SU-DHL-6 (cell line): ENCODE results near the gene TMEM120B.

Experiments
- H2AFZ ChIP-seq: fragments of 200-600 bp; sonication (generic); 2 replicates; pipeline ENCODE4 v1.6.1; 2014; ENCODE audit warnings: low read depth, mild to moderate bottlenecking, moderate library complexity, mixed read lengths, antibody characterized with exemption, low read length; ENCODE audit not compliant: severe bottlenecking
- H3F3A ChIP-seq: fragments of 200-600 bp; shearing (Covaris generic); 2 replicates; pipeline ENCODE4 v1.6.0; 2016; ENCODE audit warnings: antibody characterized with exemption, mild to moderate bottlenecking; ENCODE audit not compliant: insufficient read depth
- H3K27ac ChIP-seq: fragments of 200-600 bp; sonication (generic); 2 replicates; pipeline ENCODE4 v1.5.1; 2016; ENCODE audit warnings: low read depth, mild to moderate bottlenecking, low read length, moderate library complexity, mixed read lengths
- H3K27me3 ChIP-seq: fragments of 200-600 bp; sonication (generic), shearing (Covaris generic); 2 replicates; pipeline ENCODE4 v1.6.0; 2014; ENCODE audit warnings: mild to moderate bottlenecking, low read length
- H3K36me3 ChIP-seq: fragments of 200-600 bp; sonication (generic); 2 replicates; pipeline ENCODE4 v1.6.1; 2014; ENCODE audit warnings: mild to moderate bottlenecking, low read length, mixed read lengths
- H3K4me2 ChIP-seq: fragments of 300-600, 200-600 bp; shearing (Covaris generic), sonication (generic); 2 replicates; pipeline ENCODE4 v1.6.0; 2014; ENCODE audit warnings: low read length, low read depth, mild to moderate bottlenecking; ENCODE audit not compliant: poor library complexity, severe bottlenecking
- H3K4me3 ChIP-seq: fragments of 200-600 bp; sonication (generic); 2 replicates; pipeline ENCODE4 v1.5.1; 2014; ENCODE audit warnings: antibody characterized with exemption, low read length, mild to moderate bottlenecking, mixed read lengths; ENCODE audit not compliant: insufficient read depth, poor library complexity, severe bottlenecking
- H3K79me2 ChIP-seq: fragments of 200-600 bp; sonication (generic); 2 replicates; pipeline ENCODE4 v1.6.1; 2014; ENCODE audit warnings: mild to moderate bottlenecking, low read length, moderate library complexity; ENCODE audit not compliant: insufficient read depth
- H3K9ac ChIP-seq: fragments of 200-600 bp; sonication (generic); 2 replicates; pipeline ENCODE4 v1.7.0; 2014; ENCODE audit warnings: mild to moderate bottlenecking, low read length
- H3K9me2 ChIP-seq: fragments of 200-600 bp; sonication (generic); replicated peaks from 2 replicates; pipeline ENCODE4 v1.6.1; 2014; ENCODE audit warnings: low read length; ENCODE audit not compliant: insufficient read depth
- H3K9me3 ChIP-seq: fragments of 200-600 bp; sonication (generic); 2 replicates; pipeline ENCODE4 v1.6.1; 2014; ENCODE audit warnings: low read length, mixed read lengths; ENCODE audit not compliant: insufficient read depth
- H4K20me1 ChIP-seq: fragments of 200-600 bp; sonication (generic); 2 replicates; pipeline ENCODE4 v1.6.1; 2014; ENCODE audit warnings: low read depth, mild to moderate bottlenecking, antibody characterized with exemption, low read length, moderate library complexity, mixed read lengths
- CTCF ChIP-seq: fragments of 200-600 bp; sonication (generic); IDR thresholded peaks from one replicate; pipeline ENCODE4 v1.5.1; 2017; ENCODE audit warnings: antibody characterized with exemption, mild to moderate bottlenecking, low read length, moderate library complexity; ENCODE audit not compliant: insufficient read depth, poor library complexity, severe bottlenecking
- EZH2phosphoT487 ChIP-seq: fragments of 200-600 bp; sonication (generic), shearing (Covaris generic); conservative IDR thresholded peaks from 2 replicates; pipeline ENCODE4 v1.6.1; 2018; ENCODE audit warnings: mild to moderate bottlenecking, antibody characterized with exemption, low read length, moderate library complexity, mixed read lengths

Gene TMEM120B

GRCh38 chr12:121816925-121817647, 104.5 kb downstream of the TMEM120B start:
- H3K4me3 ChIP-seq: no peak overlapping the region
- no peaks in the 10 kb centered on the region for H3K9me3 ChIP-seq
- H3K36me3 ChIP-seq: 0 out of 2 replicates have a peak, but pooled peaks cover 4% of the 10 kb centered on the region
- TF ChIP-seq EZH2phosphoT487 (no peak), CTCF (no peak)
- H3K9ac ChIP-seq: no peak overlapping the region
- H3F3A ChIP-seq: no peaks in the 10 kb centered on the region
- peaks cover 20% of the 10 kb centered on the region for H3K79me2 ChIP-seq
- H4K20me1 ChIP-seq: no peaks in the 10 kb centered on the region
- H3K27me3 ChIP-seq: no peaks in the 10 kb centered on the region
- no peak overlapping the region for H3K27ac ChIP-seq
- H2AFZ ChIP-seq: no peak overlapping the region
- H3K4me2 ChIP-seq: no peak overlapping the region
- no peaks in the 10 kb centered on the region for H3K9me2 ChIP-seq

- H2AFZ ChIP-seq: no peak overlapping the region
- H3K27ac ChIP-seq: no peak overlapping the region
- no peaks in the 10 kb centered on the region for H3K9me3 ChIP-seq
- H4K20me1 ChIP-seq: no peaks in the 10 kb centered on the region
- H3K79me2 ChIP-seq: peaks cover 14% of the 10 kb centered on the region
- 0 out of 2 replicates have a peak, but pooled peaks cover 4% of the 10 kb centered on the region for H3K36me3 ChIP-seq
- no peak overlapping the region for H3K9ac ChIP-seq
- H3F3A ChIP-seq: no peaks in the 10 kb centered on the region
- H3K27me3 ChIP-seq: no peaks in the 10 kb centered on the region
- H3K4me3 ChIP-seq: no peak overlapping the region
- no peak overlapping the region for H3K4me2 ChIP-seq
- TF ChIP-seq CTCF: no peak
- TF ChIP-seq EZH2phosphoT487: no peak
- no peaks in the 10 kb centered on the region for H3K9me2 ChIP-seq
These were observed 105.1 kb downstream of the TMEM120B start for GRCh38 chr12:121817648-121818043.

GRCh38 chr12:121819212-121819949, 106.8 kb downstream of the TMEM120B start:
- Histone ChIP-seq H3K9ac (no peak overlapping the region), H3F3A (no peaks in the 10 kb centered on the region), H3K27me3 (no peaks in the 10 kb centered on the region), H3K36me3 (0 out of 2 replicates have a peak, but pooled peaks cover 6% of the 10 kb centered on the region), H3K79me2 (no peaks in the 10 kb centered on the region; the same call in 1 of the 2 replicates), H3K27ac (no peak overlapping the region), H4K20me1 (no peaks in the 10 kb centered on the region), H3K9me3 (no peaks in the 10 kb centered on the region), H2AFZ (no peak overlapping the region), H3K9me2 (no peaks in the 10 kb centered on the region), H3K4me3 (no peak overlapping the region), H3K4me2 (no peak overlapping the region)
- TF ChIP-seq EZH2phosphoT487: no peak
- TF ChIP-seq CTCF: no peak
